Activated CD4-positive, alpha-beta T cell treated with anti-CD3 and anti-CD28 coated beads for 4 hours (primary cell): ENCODE results near the gene RNF123.
"Not testable (repeated sequence)": the region's sequence is repeated elsewhere in the genome, so short reads cannot be mapped to it uniquely, and the experiment has no call there.

Source experiments
- DNase-seq, 2 donors: peaks; one replicate each; pipeline ENCODE4 v3.0.0-alpha.2; 2020

Gene RNF123

GRCh38 chr3:49683162-49683561 is 6.2 kb upstream of the RNF123 start:
- DNase-seq: no peak

GRCh38 chr3:49684453-49684852 is 4.9 kb upstream of the RNF123 start:
- not testable (repeated sequence) for DNase-seq

DNA sequence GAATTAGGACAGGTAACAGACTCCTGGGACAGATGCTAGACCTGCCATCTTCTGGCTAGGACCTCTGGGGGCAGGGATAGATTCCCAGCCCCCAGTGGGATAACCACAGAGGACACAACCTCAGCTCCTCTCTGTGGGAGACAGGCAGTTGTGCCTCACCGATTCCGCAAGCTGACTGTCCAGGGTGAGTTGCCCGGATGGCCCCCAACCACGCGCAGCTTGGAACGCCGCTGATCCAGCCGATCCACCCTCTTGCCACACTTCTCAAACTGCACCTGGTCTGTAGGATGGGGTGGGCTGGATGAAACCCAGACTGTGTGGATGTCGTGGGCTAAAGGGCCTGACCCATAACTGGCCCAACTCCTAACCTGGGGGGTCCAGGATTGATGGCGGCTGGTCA is 4.3 kb upstream of the RNF123 start:
- DNase-seq: not testable (repeated sequence)

DNA sequence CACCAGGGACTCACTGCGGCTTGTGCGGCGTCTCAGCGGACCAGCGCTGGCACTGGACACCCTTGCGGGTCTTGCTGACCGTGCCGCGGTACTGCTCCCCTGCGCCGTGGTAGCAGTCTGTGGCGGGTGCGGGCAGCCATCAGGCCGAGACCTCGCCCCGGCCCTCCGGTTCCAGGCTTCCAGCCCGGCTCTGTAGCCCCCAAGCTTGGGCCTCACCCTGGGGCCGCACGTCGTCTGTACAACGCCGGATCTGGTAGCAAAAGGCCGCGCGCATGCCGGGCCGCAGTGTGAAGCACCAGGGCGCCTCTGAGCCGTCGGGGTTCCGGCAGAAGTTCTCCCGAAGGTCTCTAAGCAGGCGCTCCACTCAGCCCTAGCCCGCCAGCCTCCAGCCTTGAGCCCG is 3.5 kb upstream of the RNF123 start:
- DNase-seq: not testable (repeated sequence)

- peak; percentile 32 to 43 for DNase-seq
Measured at GRCh38 chr3:49686346-49686745, 3.0 kb upstream of the RNF123 start.

DNA sequence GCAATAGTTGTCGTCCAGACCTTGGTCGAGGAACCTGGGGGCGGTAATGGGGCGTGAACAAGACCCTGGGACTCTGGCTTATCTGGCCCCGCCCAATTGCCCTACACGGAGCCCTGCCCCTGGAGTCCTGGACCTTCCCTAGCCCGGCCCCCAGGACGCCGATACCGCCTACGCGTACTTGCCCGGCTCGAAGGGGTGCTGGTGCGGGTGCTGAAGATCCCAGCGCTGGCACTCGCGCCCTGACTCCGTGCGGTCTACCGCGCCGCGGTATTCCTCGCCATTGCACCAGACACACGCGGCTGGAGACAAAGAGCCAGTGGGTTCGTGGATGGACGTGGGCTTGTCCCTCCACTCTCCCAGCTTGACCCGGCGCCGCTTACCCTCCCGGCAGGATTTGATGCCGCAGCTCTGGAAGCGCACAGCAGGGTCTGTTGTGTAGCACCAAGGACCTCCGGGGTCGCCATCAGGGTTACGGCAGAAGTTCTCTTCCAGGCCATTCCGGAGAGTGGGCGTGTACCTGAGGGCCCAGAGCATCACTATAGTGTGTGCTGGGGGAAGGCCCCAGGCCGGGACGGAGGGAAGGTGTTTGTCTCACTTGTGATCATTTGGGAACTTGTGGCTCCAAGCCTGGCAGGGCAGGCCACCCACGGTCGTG is 2.5 kb upstream of the RNF123 start:
- peak; percentile 32 to 40 for DNase-seq

DNA sequence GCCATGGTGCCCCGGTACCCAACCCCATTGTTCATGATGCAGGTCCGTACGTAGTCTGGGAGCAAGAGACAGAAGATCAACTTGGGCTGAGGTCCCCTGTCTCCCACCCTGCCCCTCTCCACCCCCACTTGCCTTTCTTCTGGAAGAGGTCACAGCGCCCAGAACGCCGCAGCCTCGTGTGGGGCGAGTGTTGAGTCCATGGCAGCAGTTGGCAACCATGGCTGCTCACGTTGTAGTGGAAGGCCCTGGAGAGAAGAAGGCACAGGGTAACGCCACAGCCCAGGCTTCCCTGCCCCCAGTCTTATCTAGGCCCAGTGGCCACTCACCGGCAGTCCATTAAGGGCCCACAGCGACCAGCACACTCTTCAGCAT is 1.9 kb upstream of the RNF123 start:
- DNase-seq: not testable (repeated sequence)

DNA sequence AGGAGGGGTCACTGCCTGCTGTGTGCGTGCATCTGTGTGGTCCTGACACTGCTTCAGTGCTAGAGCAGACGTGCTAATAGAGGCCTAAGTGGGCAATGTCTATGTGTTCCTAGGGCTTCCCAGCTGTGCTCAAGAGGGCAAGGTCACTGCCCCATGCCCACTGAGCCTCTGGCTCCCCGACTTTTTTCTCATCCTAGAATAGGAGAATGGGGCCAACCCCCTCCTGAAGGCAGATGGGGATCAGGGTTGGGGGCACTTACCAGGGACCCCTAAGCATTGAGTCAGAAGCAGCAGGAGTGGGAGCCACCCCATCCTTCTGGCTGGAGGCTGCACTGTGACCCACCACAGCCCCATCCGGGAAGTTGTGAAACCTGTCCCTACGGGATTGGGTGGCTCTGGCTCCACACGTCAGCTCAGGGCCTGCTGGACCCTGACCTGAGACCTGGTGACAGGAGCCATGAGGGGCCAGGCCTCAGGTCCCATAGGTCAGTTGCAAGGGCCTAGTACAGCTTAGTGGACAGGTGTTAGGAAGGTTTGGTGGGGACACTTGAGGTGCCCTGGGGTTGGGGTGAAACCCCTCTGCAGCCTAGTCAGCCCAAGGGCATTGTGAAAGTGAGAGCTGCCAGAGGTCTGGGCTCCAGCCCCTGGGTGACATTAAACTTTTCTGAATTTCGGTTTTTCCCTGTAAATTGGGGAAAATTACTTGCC is 865 bp upstream of the RNF123 start:
- DNase-seq: not testable (repeated sequence)

DNA sequence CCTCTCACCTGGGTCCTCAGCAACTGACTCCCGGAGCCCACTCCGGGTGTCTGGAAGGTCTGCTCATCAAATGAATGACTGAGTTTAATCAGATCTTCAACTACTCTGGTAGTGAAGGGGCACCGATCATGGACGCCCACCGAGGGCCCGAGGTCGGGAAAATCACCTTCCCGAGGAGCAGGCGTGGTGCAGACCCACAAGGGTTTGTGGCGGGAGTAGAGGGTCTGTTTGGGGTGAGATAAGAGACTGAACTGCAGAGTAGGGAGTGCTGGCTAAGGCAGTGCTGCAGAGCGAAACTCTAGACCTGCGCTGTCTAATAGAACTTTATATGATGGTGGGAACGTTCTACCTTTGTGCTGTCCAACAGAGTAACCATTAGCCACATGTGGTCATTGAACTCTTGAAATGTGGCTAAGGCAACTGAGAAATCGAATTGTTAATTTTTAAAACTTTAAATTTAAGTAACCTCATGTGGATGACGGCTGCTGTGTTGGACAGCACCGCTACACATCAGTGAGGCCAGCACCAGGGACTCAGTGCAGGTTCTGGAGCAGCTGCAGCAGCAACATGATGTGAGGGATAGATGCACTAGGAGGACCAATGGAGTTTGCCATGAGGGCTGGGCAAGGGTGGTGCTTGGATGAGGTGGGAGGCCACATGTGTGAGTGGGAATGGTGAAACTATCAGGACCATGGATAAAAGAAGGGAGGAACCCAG is 709 bp downstream of the RNF123 start:
- DNase-seq: not testable (repeated sequence)

- not testable (repeated sequence) for DNase-seq
Measured at GRCh38 chr3:49690856-49691255, 1.5 kb downstream of the RNF123 start.

GRCh38 chr3:49691481-49691880 is 2.1 kb downstream of the RNF123 start:
- not testable (repeated sequence) for DNase-seq

- not testable (repeated sequence) for DNase-seq
Measured at GRCh38 chr3:49694409-49695070, 5.2 kb downstream of the RNF123 start.

DNA sequence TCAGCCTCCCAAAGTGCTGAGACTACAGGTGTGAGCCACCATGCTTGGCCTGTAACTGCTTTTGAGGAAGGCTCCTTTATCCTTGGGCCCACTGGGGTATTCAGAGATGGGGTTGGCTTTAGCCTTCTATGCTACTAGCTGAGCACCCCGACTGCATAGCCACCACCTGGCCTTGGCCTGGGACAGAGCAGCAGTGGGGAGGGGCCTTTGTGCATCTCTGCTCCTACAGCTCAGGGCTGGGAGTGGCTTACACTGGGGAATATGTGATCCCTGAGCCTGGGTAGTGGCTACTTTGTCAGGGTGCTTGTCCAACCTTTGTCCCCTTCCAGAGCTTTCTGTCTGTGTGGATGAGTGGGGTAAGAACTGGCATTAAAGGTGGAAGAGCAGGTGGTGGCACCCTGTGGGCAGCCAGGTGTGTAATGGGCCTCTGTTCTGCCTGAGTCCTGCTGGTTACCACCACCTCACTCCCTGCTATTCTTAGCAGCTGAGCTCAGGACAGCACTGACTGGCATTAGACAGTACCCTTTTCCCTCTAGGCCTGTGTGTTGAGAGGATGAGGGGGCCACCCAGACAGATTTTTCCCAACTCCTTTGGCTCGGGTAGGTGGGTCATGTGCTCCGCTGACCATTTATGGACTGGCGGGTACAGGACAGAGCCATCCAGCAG is 6.1 kb downstream of the RNF123 start:
- not testable (repeated sequence) for DNase-seq

DNA sequence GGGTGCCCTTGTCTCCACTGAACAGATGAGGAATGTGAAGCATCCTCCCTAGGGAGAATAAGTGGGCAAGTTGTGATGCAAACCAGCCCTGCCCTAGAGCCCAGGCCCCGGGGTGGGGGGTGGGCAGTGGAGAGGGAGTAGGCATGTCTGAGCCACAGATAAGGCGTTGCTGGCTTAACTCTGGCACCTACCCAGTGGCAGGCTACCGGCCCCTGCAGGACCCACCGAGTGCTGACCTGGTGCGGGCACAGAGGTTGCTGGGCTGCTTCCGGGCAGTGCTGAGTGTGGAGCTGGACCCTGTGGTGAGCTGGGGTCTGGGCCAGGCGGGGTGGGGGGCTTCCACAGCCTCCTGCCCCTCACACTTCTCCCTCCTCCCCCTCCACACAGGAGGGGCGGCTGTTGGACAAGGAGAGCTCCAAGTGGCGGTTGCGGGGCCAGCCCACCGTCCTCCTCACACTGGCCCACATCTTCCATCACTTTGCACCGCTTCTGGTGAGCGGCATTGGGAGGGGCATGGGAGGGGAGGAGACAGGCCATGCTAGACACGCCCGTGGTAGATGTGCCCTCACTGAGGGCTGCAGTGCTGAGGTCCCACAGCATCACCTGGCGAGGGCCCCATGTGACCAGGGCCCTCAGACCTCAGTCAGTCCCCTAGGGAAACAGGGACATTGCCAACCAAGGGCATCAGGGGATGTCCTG is 10.1 kb downstream of the RNF123 start:
- DNase-seq: no peak

DNA sequence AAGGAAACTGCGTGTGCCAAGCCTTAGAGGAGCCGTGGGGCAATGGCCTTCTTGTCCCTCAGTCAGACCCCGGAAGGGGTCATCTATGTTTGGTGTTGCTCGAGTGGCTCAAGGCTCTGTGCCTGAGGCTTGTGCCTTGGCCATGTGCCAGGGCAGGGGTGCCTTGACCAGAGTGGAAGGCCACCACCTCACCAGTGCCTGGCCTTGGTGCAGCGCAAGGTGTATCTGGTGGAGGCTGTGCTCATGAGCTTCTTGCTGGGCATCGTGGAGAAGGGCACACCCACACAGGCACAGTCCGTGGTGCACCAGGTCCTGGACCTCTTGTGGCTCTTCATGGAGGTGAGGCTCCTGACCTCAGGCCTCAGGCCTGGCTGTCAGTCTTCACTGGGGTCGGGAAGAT is 10.7 kb downstream of the RNF123 start:
- no peak for DNase-seq

- DNase-seq: no peak
Measured at GRCh38 chr3:49700453-49701128, 11.2 kb downstream of the RNF123 start.

GRCh38 chr3:49701388-49702077 is 12.2 kb downstream of the RNF123 start:
- DNase-seq: no peak

DNA sequence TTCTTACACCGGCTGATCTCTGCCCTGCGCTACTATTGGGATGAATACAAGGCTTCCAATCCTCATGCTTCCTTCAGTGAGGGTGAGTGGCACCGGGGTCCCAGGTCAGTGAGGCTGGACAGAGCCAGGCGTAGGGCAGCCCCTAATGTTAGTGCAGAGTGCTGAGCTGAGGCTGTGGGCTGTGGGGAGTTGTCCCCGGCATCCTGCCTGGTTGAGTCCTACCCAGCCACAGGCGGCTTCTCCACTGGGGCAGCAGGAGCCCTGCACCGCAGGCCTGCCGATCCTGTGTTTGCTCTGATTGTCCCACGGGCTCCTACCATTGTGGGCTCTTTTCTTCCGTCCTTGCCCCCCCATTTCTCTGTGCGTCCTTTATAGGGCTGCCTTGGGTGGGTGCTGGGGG is 13.3 kb downstream of the RNF123 start:
- no peak for DNase-seq

DNA sequence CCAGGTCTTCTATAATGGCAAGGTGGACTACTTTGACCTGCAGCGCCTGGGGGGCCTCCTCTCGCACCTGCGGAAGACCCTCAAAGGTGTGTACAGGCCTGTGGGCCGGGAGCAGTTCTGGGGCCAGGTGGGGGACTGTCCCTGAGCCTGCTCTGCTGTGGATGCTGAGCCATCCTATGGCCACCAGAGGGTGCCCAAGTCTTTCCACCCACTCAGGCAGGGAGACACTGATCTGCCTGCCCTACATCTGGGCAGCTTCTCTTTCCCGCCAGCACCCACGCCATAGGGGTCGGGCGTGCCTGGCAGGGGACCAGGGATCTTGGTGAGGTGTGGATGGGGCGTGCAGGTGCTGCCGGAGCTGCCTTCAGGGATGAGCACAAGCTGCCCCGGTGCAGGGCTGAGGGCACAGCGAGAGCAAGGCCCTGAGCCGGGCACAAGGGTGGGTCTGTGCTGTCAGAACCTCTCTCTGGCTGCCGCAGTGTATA is 14.1 kb downstream of the RNF123 start:
- peak; percentile 52 to 59 for DNase-seq

GRCh38 chr3:49703956-49704355 is 14.6 kb downstream of the RNF123 start:
- no peak for DNase-seq

DNA sequence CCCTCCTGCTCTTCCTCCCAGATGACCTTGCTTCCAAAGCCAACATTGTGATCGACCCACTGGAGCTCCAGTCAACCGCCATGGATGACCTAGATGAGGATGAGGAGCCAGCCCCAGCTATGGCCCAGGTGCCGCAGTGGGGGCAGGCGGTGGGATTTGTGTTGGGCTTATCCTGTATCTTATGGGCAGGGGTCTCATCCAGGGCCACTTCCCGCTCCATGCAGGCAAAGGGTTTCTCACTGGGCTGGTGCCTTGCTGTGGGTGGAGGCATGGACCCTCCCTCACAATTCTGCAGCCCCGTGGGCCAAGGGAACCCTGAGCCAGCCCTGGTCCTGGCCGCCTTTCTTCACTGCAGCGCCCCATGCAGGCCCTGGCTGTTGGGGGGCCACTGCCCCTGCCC is 15.3 kb downstream of the RNF123 start:
- DNase-seq: no peak
